OCI-LY1 (cell line): ENCODE measurements around the gene CIB4.

Source experiments
- H2AFZ ChIP-seq: fragments of 200-600 bp; sonication (generic), shearing (Covaris generic); 2 replicates; pipeline ENCODE4 v1.6.0; 2014; ENCODE audit warnings: antibody characterized with exemption, mild to moderate bottlenecking, low read length
- H3F3A ChIP-seq: fragments of 200-600 bp; sonication (generic), shearing (Covaris generic); 2 replicates; pipeline ENCODE4 v1.6.0; 2014; ENCODE audit warnings: mild to moderate bottlenecking, antibody characterized with exemption, low read length, moderate library complexity; ENCODE audit not compliant: insufficient read depth
- H3K27ac ChIP-seq: fragments of 200-600 bp; sonication (generic); 2 replicates; pipeline ENCODE4 v1.5.1; 2014; ENCODE audit warnings: low read length, mixed run types, mild to moderate bottlenecking, low read depth; ENCODE audit not compliant: poor library complexity, severe bottlenecking
- H3K27me3 ChIP-seq: fragments of 200-600 bp; sonication (generic); 2 replicates; pipeline ENCODE4 v1.6.0; 2014; ENCODE audit warnings: antibody characterized with exemption, mild to moderate bottlenecking, low read length, moderate library complexity; ENCODE audit not compliant: insufficient read depth
- H3K36me3 ChIP-seq: fragments of 200-600 bp; sonication (generic); 2 replicates; pipeline ENCODE4 v1.6.1; 2014; ENCODE audit warnings: mild to moderate bottlenecking, antibody characterized with exemption, low read length, moderate library complexity, mixed read lengths; ENCODE audit not compliant: insufficient read depth
- H3K4me1 ChIP-seq: fragments of 200-600 bp; sonication (generic); 2 replicates; pipeline ENCODE4 v1.5.1; 2014; ENCODE audit warnings: mild to moderate bottlenecking, low read length, moderate library complexity; ENCODE audit not compliant: insufficient read depth, severe bottlenecking
- H3K4me2 ChIP-seq: fragments of 200-600 bp; sonication (generic), shearing (Covaris generic); 2 replicates; pipeline ENCODE4 v1.6.1; 2014; ENCODE audit warnings: low read length
- H3K4me3 ChIP-seq: fragments of 200-600 bp; sonication (generic); 2 replicates; pipeline ENCODE4 v1.5.1; 2014; ENCODE audit warnings: low read length, low read depth, mild to moderate bottlenecking, mixed read lengths; ENCODE audit not compliant: poor library complexity, severe bottlenecking
- H3K79me2 ChIP-seq: fragments of 200-600 bp; shearing (Covaris generic); 2 replicates; pipeline ENCODE4 v1.6.1; 2016; ENCODE audit warnings: mixed run types, low read length, mixed read lengths; ENCODE audit not compliant: insufficient read depth
- H3K9ac ChIP-seq: fragments of 200-600 bp; sonication (generic), shearing (Covaris generic); 2 replicates; pipeline ENCODE4 v1.6.1; 2014; ENCODE audit warnings: mild to moderate bottlenecking, low read length, mixed read lengths
- H3K9me2 ChIP-seq: fragments of 200-600 bp; sonication (generic), shearing (Covaris generic); 2 replicates; pipeline ENCODE4 v1.6.1; 2014; ENCODE audit warnings: low read depth, mild to moderate bottlenecking, low read length, mixed read lengths
- H3K9me3 ChIP-seq: fragments of 200-600 bp; shearing (Covaris generic); 2 replicates; pipeline ENCODE4 v1.6.1; 2014; ENCODE audit warnings: low read length, mixed read lengths
- H4K20me1 ChIP-seq: fragments of 200-600 bp; sonication (generic), shearing (Covaris generic); 2 replicates; pipeline ENCODE4 v1.6.0; 2016; ENCODE audit warnings: mild to moderate bottlenecking, low read length; ENCODE audit not compliant: insufficient read depth
- EZH2 ChIP-seq: fragments of 200-600 bp; sonication (generic), shearing (Covaris generic); IDR thresholded peaks from 2 replicates; pipeline ENCODE4 v1.8.0; 2017; ENCODE audit warnings: borderline replicate concordance, mixed run types, mild to moderate bottlenecking, antibody characterized with exemption, low read length, moderate library complexity, mixed read lengths
- TF ChIP-seq, protein P1 (sequence below): fragments of 200-600 bp; sonication (generic), shearing (Covaris generic); IDR thresholded peaks from 2 replicates; pipeline ENCODE4 v1.5.1; 2017; ENCODE audit warnings: mild to moderate bottlenecking, antibody characterized with exemption, low read length, moderate library complexity, mixed read lengths

The CIB4 gene

DNA sequence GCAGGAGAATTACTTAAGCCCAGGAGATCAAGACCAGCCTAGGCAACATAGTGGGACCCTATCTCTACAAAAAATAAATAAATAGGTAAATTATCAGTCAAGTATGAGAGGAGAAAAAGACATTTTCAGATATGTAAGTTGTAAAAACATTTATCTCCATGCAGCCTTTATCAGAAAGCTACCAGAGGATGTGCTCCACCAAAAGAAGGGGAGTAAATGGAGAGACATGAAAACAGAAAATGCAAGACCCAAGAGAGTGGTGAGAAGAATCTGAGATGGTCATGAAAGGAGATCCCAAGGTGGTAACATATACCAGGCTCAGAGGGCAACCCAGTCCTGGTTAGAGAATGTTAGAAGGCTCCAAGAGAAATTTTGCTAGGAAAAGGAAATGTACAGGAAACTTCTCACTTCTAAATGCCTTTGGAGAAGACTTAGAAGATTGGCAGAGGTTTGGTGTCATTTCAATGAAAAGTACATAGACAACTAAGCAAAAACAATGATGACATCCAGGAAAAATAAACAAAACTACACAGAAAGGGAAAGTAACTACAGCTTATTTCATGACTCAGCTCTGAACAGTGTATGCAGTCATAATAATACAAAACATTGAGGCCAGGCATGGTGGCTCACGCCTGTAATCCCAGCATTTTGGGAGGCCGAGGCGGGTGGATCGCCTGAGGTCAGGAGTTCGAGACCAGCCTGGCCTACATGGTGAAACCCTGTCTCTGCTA is 19.5 kb downstream of the CIB4 start:
- Histone ChIP-seq H3K27me3 (0 out of 2 replicates have a peak, but pooled peaks cover 8% of the 10 kb centered on the region), H3K9me3 (no peaks in the 10 kb centered on the region), H3K4me1 (no peaks in the 10 kb centered on the region), H3K79me2 (no peaks in the 10 kb centered on the region), H3K9me2 (no peaks in the 10 kb centered on the region), H2AFZ (no peak overlapping the region), H3F3A (no peaks in the 10 kb centered on the region), H3K27ac (no peak overlapping the region), H3K9ac (no peak overlapping the region), H3K36me3 (no peaks in the 10 kb centered on the region), H3K4me3 (no peak overlapping the region), H3K4me2 (no peak overlapping the region), H4K20me1 (no peaks in the 10 kb centered on the region)
- TF ChIP-seq EZH2, result no peak
- TF ChIP-seq, protein P1, sequence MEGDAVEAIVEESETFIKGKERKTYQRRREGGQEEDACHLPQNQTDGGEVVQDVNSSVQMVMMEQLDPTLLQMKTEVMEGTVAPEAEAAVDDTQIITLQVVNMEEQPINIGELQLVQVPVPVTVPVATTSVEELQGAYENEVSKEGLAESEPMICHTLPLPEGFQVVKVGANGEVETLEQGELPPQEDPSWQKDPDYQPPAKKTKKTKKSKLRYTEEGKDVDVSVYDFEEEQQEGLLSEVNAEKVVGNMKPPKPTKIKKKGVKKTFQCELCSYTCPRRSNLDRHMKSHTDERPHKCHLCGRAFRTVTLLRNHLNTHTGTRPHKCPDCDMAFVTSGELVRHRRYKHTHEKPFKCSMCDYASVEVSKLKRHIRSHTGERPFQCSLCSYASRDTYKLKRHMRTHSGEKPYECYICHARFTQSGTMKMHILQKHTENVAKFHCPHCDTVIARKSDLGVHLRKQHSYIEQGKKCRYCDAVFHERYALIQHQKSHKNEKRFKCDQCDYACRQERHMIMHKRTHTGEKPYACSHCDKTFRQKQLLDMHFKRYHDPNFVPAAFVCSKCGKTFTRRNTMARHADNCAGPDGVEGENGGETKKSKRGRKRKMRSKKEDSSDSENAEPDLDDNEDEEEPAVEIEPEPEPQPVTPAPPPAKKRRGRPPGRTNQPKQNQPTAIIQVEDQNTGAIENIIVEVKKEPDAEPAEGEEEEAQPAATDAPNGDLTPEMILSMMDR, result no peak

DNA sequence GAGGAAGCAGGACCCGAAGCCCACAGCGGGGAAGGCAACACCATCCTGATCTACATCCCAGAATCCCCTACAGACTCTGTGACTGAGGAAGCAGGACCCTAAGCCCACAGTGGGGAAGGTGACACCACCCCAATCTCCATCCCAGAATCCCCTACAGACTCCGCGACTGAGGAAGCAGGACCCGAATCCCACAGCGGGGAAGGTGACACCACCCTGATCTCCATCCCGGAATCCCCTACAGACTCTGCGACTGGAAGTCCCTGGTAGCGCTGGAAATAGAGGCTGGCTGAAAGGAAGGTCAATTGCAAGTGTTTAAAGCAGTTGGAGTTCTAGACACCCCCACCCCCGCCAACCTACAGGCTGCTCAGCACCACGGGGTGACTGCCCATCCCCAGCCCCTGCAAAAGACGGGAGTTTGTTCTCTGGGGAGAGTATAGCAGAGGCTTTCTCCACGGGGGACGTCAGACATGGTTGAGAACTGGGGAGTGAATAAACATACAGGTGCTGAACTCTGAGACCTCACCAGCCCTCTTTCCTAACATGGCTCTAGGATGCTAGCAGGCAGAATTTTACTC is 21.0 kb downstream of the CIB4 start:
- Histone ChIP-seq H3K27me3 (0 out of 2 replicates have a peak, but pooled peaks cover 10% of the 10 kb centered on the region), H3K4me3 (no peak overlapping the region)

DNA sequence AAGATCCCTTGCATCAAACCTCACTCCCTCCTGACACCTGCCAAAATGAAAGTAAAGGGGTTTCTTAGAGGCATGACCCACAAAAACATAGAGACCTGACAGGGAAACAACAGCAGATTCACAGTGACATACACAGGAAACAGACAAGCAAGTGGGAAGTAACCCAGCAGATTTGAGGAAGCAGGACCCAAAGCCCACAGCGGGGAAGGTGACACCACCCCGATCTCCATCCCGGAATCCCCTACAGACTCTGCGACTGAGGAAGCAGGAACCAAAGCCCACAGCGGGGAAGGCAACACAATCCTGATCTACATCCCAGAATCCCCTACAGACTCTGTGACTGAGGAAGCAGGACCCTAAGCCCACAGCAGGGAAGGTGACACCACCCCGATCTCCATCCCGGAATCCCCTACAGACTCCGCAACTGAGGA is 21.6 kb downstream of the CIB4 start:
- no peaks in the 10 kb centered on the region for H3K36me3 ChIP-seq
- H3K27me3 ChIP-seq, result 0 out of 2 replicates have a peak, but pooled peaks cover 16% of the 10 kb centered on the region
- H3K4me2 ChIP-seq, result no peak overlapping the region
- no peak for TF ChIP-seq EZH2
- TF ChIP-seq, protein P1, result no peak
- H3K27ac ChIP-seq, result no peak overlapping the region
- H2AFZ ChIP-seq, result no peak overlapping the region
- no peaks in the 10 kb centered on the region for H4K20me1 ChIP-seq
- no peaks in the 10 kb centered on the region for H3F3A ChIP-seq
- no peaks in the 10 kb centered on the region for H3K79me2 ChIP-seq
- no peaks in the 10 kb centered on the region for H3K4me1 ChIP-seq
- no peaks in the 10 kb centered on the region for H3K9me3 ChIP-seq
- H3K9me2 ChIP-seq, result no peaks in the 10 kb centered on the region
- H3K4me3 ChIP-seq, result no peak overlapping the region
- H3K9ac ChIP-seq, result no peak overlapping the region

More for the DNA sequence above, 21.0 kb downstream of the CIB4 start:
- Histone ChIP-seq H3K4me2 (no peak overlapping the region), H3K9ac (no peak overlapping the region), H3F3A (no peaks in the 10 kb centered on the region), H3K27ac (no peak overlapping the region), H3K4me1 (no peaks in the 10 kb centered on the region), H3K9me2 (no peaks in the 10 kb centered on the region), H3K36me3 (no peaks in the 10 kb centered on the region), H4K20me1 (no peaks in the 10 kb centered on the region), H2AFZ (no peak overlapping the region), H3K9me3 (no peaks in the 10 kb centered on the region), H3K79me2 (no peaks in the 10 kb centered on the region)
- TF ChIP-seq EZH2, result no peak
- TF ChIP-seq, protein P1, result no peak
